ENCODE measurements around the gene ULK1.

GRCh38 chr12:131959641-131960589, 65.5 kb downstream of the ULK1 start:
- TF ChIP-seq EZH2phosphoT487 (IDR thresholded peaks at IDR 0.05; ENCODE audit: insufficient read depth, low read depth) (no peak), EZH2 (IDR thresholded peaks at IDR 0.05; ENCODE audit: insufficient read depth, poor library complexity, severe bottlenecking) (no peak)

Data from GM23248 (cell line).